Activated T-helper 17 cell treated with anti-CD3 and anti-CD28 coated beads, Interleukin-2, amount 50 U/mL, for 72 hours (primary cell): ENCODE measurements around the gene PGGT1B. TPM values are rescaled to one million over a fixed set of nuclear protein-coding genes. Genes with fewer than 3 reads are reported as not detected.
A peak's percentile ranks its signal among the peaks of the same experiment; 100 is the strongest.

ENCODE experiments used
- ATAC-seq: fragments of 150-1000 bp; cut with Tn5 transposase; replicated peaks from 2 replicates; pipeline ENCODE4 v1.10.0; 2021; ENCODE audit warnings: mild to moderate bottlenecking, moderate library complexity
- H3K27ac Mint-ChIP-seq: one replicate; pipeline ENCODE4 v1.8.0; 2022; ENCODE audit warnings: mixed read lengths
- H3K27me3 Mint-ChIP-seq: one replicate; pipeline ENCODE4 v1.8.0; 2022; ENCODE audit warnings: mixed read lengths
- H3K36me3 Mint-ChIP-seq: one replicate; pipeline ENCODE4 v1.8.0; 2022; ENCODE audit warnings: low read depth, mild to moderate bottlenecking, mixed read lengths
- H3K4me1 Mint-ChIP-seq: one replicate; pipeline ENCODE4 v1.8.0; 2022; ENCODE audit warnings: mixed read lengths
- H3K4me3 Mint-ChIP-seq: one replicate; pipeline ENCODE4 v1.8.0; 2022; ENCODE audit warnings: mild to moderate bottlenecking, mixed read lengths
- H3K9me3 Mint-ChIP-seq: one replicate; pipeline ENCODE4 v1.8.0; 2022; ENCODE audit warnings: mixed read lengths
- total RNA-seq, 2 donors: library from RNA; stranded (reverse); gene quantifications; one replicate each; pipeline ENCODE4 v1.2.3, GENCODE V29; 2022

PGGT1B gene
- total RNA-seq, 2 donors from 2014 or later = 33.7 to 42.9 TPM

- H3K27ac Mint-ChIP-seq = no peak overlapping the region
Observed at GRCh38 chr5:115180165-115180709, 82.4 kb downstream of the PGGT1B start.

GRCh38 chr5:115179394-115180164 lies 83.1 kb downstream of the PGGT1B start:
- no peaks in the 10 kb centered on the region for H3K9me3 Mint-ChIP-seq
- peaks cover 6% of the 10 kb centered on the region for H3K4me1 Mint-ChIP-seq
- ATAC-seq = peak; percentile 16
- H3K4me3 Mint-ChIP-seq = peak overlapping the region; percentile 70
- peaks cover 68% of the 10 kb centered on the region for H3K27me3 Mint-ChIP-seq
- no peak overlapping the region for H3K27ac Mint-ChIP-seq
- no peaks in the 10 kb centered on the region for H3K36me3 Mint-ChIP-seq

More at GRCh38 chr5:115180165-115180709, 82.4 kb downstream of the PGGT1B start:
- Mint-ChIP-seq H3K27me3 (peaks cover 69% of the 10 kb centered on the region), H3K4me3 (peak overlapping the region; percentile 70), H3K9me3 (no peaks in the 10 kb centered on the region), H3K36me3 (no peaks in the 10 kb centered on the region), H3K4me1 (peaks cover 6% of the 10 kb centered on the region)
- ATAC-seq = peak; percentile 37

- H3K4me3 Mint-ChIP-seq = no peak overlapping the region
- H3K36me3 Mint-ChIP-seq = no peaks in the 10 kb centered on the region
- H3K27ac Mint-ChIP-seq = no peak overlapping the region
- peaks cover 68% of the 10 kb centered on the region for H3K27me3 Mint-ChIP-seq
- H3K9me3 Mint-ChIP-seq = no peaks in the 10 kb centered on the region
- no peak for ATAC-seq
- peaks cover 6% of the 10 kb centered on the region for H3K4me1 Mint-ChIP-seq
Observed at GRCh38 chr5:115179030-115179393, 83.7 kb downstream of the PGGT1B start.

GRCh38 chr5:115170929-115171510 lies 91.7 kb downstream of the PGGT1B start:
- ATAC-seq = no peak
- H3K4me3 Mint-ChIP-seq = peak overlapping the region; percentile 73
- peaks cover 48% of the 10 kb centered on the region for H3K27me3 Mint-ChIP-seq
- H3K9me3 Mint-ChIP-seq = peaks cover 6% of the 10 kb centered on the region
- no peak overlapping the region for H3K27ac Mint-ChIP-seq
- no peaks in the 10 kb centered on the region for H3K36me3 Mint-ChIP-seq
- no peaks in the 10 kb centered on the region for H3K4me1 Mint-ChIP-seq

- Mint-ChIP-seq H3K27me3 (peaks cover 48% of the 10 kb centered on the region), H3K36me3 (no peaks in the 10 kb centered on the region), H3K9me3 (peaks cover 6% of the 10 kb centered on the region), H3K27ac (no peak overlapping the region), H3K4me1 (no peaks in the 10 kb centered on the region), H3K4me3 (peak overlapping the region; percentile 73)
- ATAC-seq = peak; percentile 59
Observed at GRCh38 chr5:115170134-115170928, 92.3 kb downstream of the PGGT1B start.

GRCh38 chr5:115169487-115170133 lies 93.1 kb downstream of the PGGT1B start, which contains the start of gene TRIM36:
TRIM36 (minus strand) TSS chr5:115169908; CDS start chr5:115169634, 274 bp downstream.
- Mint-ChIP-seq H3K27ac (no peak within 1 kb of the TSS), H3K4me1 (no peaks in the 10 kb centered on the region), H3K4me3 (peak within 1 kb of the TSS; percentile 73), H3K9me3 (peaks cover 6% of the 10 kb centered on the region), H3K27me3 (peaks cover 47% of the 10 kb centered on the region), H3K36me3 (no peaks in the 10 kb centered on the region)
- peak; percentile 98 for ATAC-seq

- peaks cover 46% of the 10 kb centered on the region for H3K27me3 Mint-ChIP-seq
- no peaks in the 10 kb centered on the region for H3K4me1 Mint-ChIP-seq
- peaks cover 6% of the 10 kb centered on the region for H3K9me3 Mint-ChIP-seq
- H3K36me3 Mint-ChIP-seq = no peaks in the 10 kb centered on the region
- no peak for ATAC-seq
- peak overlapping the region; percentile 73 for H3K4me3 Mint-ChIP-seq
- no peak overlapping the region for H3K27ac Mint-ChIP-seq
Observed at GRCh38 chr5:115168829-115169486, 93.7 kb downstream of the PGGT1B start.

- Mint-ChIP-seq H3K27ac (no peak overlapping the region), H3K4me1 (no peaks in the 10 kb centered on the region), H3K27me3 (peaks cover 40% of the 10 kb centered on the region), H3K36me3 (no peaks in the 10 kb centered on the region), H3K4me3 (no peak overlapping the region), H3K9me3 (peaks cover 6% of the 10 kb centered on the region)
- ATAC-seq = no peak
Observed at GRCh38 chr5:115166744-115167393, 95.8 kb downstream of the PGGT1B start.

- Mint-ChIP-seq H3K27me3 (peaks cover 37% of the 10 kb centered on the region), H3K4me1 (no peaks in the 10 kb centered on the region), H3K27ac (no peak overlapping the region)
Observed at GRCh38 chr5:115165790-115166189, 96.9 kb downstream of the PGGT1B start.

GRCh38 chr5:115160975-115161475 lies 101.7 kb downstream of the PGGT1B start:
- Mint-ChIP-seq H3K9me3 (no peaks in the 10 kb centered on the region), H3K4me3 (no peak overlapping the region), H3K27ac (no peak overlapping the region), H3K36me3 (no peaks in the 10 kb centered on the region), H3K4me1 (no peaks in the 10 kb centered on the region), H3K27me3 (peaks cover 47% of the 10 kb centered on the region)
- no peak for ATAC-seq

More at GRCh38 chr5:115165790-115166189, 96.9 kb downstream of the PGGT1B start:
- H3K36me3 Mint-ChIP-seq = no peaks in the 10 kb centered on the region
- H3K9me3 Mint-ChIP-seq = peaks cover 6% of the 10 kb centered on the region
- ATAC-seq = no peak
- H3K4me3 Mint-ChIP-seq = no peak overlapping the region
